SK-N-SH treated with all-trans-retinoic acid at 6 μM for 48 hours (cell line): ENCODE measurements around the gene ST6GALNAC3.

Source experiments
- ATAC-seq: fragments of 200-7000 bp; cut with Tn5 transposase; 3 replicates; pipeline ENCODE4 v1.9.1; 2020; ENCODE audit warnings: mild to moderate bottlenecking, moderate library complexity
- ARNTL ChIP-seq: fragments of 450-650 bp; formaldehyde crosslinking; IDR thresholded peaks from 2 replicates; pipeline ENCODE4 v1.5.0; 2020; ENCODE audit warnings: low read depth, mild to moderate bottlenecking, moderate library complexity, borderline replicate concordance
- BACH2 ChIP-seq: fragments of 250-450 bp; sonication (Bioruptor Pico); IDR thresholded peaks from 2 replicates; pipeline ENCODE4 v1.9.0; 2021; ENCODE audit warnings: mild to moderate bottlenecking, borderline replicate concordance
- CREB5 ChIP-seq: fragments of 250-450 bp; sonication (Bioruptor Pico); IDR thresholded peaks from 2 replicates; pipeline ENCODE4 v1.5.1; 2020; ENCODE audit warnings: low read depth, mild to moderate bottlenecking, moderate library complexity
- CSDC2 ChIP-seq: fragments of 250-450 bp; sonication (Bioruptor Pico); IDR thresholded peaks from 2 replicates; pipeline ENCODE4 v1.5.0; 2020; ENCODE audit warnings: mild to moderate bottlenecking, moderate library complexity
- CSRNP3 ChIP-seq: fragments of 250-450 bp; sonication (Bioruptor Pico); IDR thresholded peaks from 2 replicates; pipeline ENCODE4 v1.5.1; 2021; ENCODE audit warnings: mild to moderate bottlenecking, moderate library complexity
- ESRRG ChIP-seq: fragments of 250-450 bp; sonication (Bioruptor Pico); IDR thresholded peaks from 2 replicates; pipeline ENCODE4 v1.6.1; 2021; ENCODE audit warnings: mild to moderate bottlenecking
- ISL1 ChIP-seq: fragments of 250-450 bp; sonication (Bioruptor Pico); IDR thresholded peaks from 2 replicates; pipeline ENCODE4 v2.1.2; 2022; ENCODE audit warnings: mild to moderate bottlenecking, moderate library complexity
- OSR1 ChIP-seq: fragments of 250-450 bp; sonication (Bioruptor Pico); IDR thresholded peaks from 2 replicates; pipeline ENCODE4 v1.8.0; 2022; ENCODE audit warnings: moderate library complexity, mild to moderate bottlenecking, inconsistent platforms
- PATZ1 ChIP-seq: fragments of 250-450 bp; sonication (Bioruptor Pico); IDR thresholded peaks from 2 replicates; pipeline ENCODE4 v1.8.0; 2020; ENCODE audit warnings: mild to moderate bottlenecking, moderate library complexity, borderline replicate concordance
- PPARA ChIP-seq: fragments of 250-450 bp; sonication (Bioruptor Pico); IDR thresholded peaks from 2 replicates; pipeline ENCODE4 v1.5.0; 2020; ENCODE audit warnings: mild to moderate bottlenecking, borderline replicate concordance
- RARB ChIP-seq: fragments of 250-450 bp; sonication (Bioruptor Pico); IDR thresholded peaks from 2 replicates; pipeline ENCODE4 v1.8.0; 2021; ENCODE audit warnings: mild to moderate bottlenecking, moderate library complexity
- SNAI2 ChIP-seq: fragments of 250-450 bp; sonication (Bioruptor Pico); IDR thresholded peaks from 2 replicates; pipeline ENCODE4 v1.5.0; 2020; ENCODE audit warnings: mild to moderate bottlenecking, moderate library complexity
- TCF4 ChIP-seq: fragments of 250-450 bp; sonication (Bioruptor Pico); IDR thresholded peaks from 2 replicates; pipeline ENCODE4 v1.8.0; 2021; ENCODE audit warnings: mild to moderate bottlenecking, moderate library complexity, borderline replicate concordance
- TOX ChIP-seq: fragments of 250-450 bp; sonication (Bioruptor Pico); IDR thresholded peaks from 2 replicates; pipeline ENCODE4 v1.8.0; 2021; ENCODE audit warnings: mild to moderate bottlenecking, moderate library complexity, borderline replicate concordance
- TSHZ2 ChIP-seq: fragments of 250-450 bp; sonication (Bioruptor Pico); IDR thresholded peaks from 2 replicates; pipeline ENCODE4 v1.5.0; 2020; ENCODE audit warnings: mild to moderate bottlenecking, moderate library complexity
- ZC3H10 ChIP-seq: fragments of 250-450 bp; sonication (Bioruptor Pico); IDR thresholded peaks from 2 replicates; pipeline ENCODE4 v1.5.1; 2021; ENCODE audit warnings: mild to moderate bottlenecking, moderate library complexity
- ZFP3 ChIP-seq: fragments of 250-450 bp; sonication (Bioruptor Pico); IDR thresholded peaks from 2 replicates; pipeline ENCODE4 v1.5.0; 2020; ENCODE audit warnings: mild to moderate bottlenecking, moderate library complexity
- ZFP30 ChIP-seq: fragments of 450-650 bp; formaldehyde crosslinking; IDR thresholded peaks from 2 replicates; pipeline ENCODE4 v1.5.0; 2022; ENCODE audit warnings: mild to moderate bottlenecking, moderate library complexity
- ZNF565 ChIP-seq: fragments of 450-650 bp; formaldehyde crosslinking; conservative IDR thresholded peaks from 2 replicates; pipeline ENCODE4 v1.5.0; 2020; ENCODE audit warnings: low read depth, mild to moderate bottlenecking, moderate library complexity
- ZNF70 ChIP-seq: fragments of 450-650 bp; formaldehyde crosslinking; IDR thresholded peaks from 2 replicates; pipeline ENCODE4 v1.5.0; 2020; ENCODE audit warnings: mild to moderate bottlenecking, moderate library complexity
- ZNF8 ChIP-seq: fragments of 450-650 bp; formaldehyde crosslinking; IDR thresholded peaks from 2 replicates; pipeline ENCODE4 v1.5.0; 2020; ENCODE audit warnings: mild to moderate bottlenecking, moderate library complexity

The ST6GALNAC3 gene

GRCh38 chr1:76313304-76313703, 238.8 kb downstream of the ST6GALNAC3 start:
- TF ChIP-seq CSRNP3 (CRISPR knock-in tag) = no peak
- peak; percentile 94 for TF ChIP-seq ZFP3 (CRISPR knock-in tag)
- TF ChIP-seq SNAI2 (CRISPR knock-in tag) = no peak
- TF ChIP-seq PATZ1 = no peak
- ATAC-seq = no peak

GRCh38 chr1:76314730-76315129, 240.2 kb downstream of the ST6GALNAC3 start:
- peak; percentile 97 for ATAC-seq
- TF ChIP-seq ISL1 = peak; percentile 59
- TF ChIP-seq ZC3H10 (CRISPR knock-in tag) = no peak
- no peak; the same call in 1 of the 2 replicates for TF ChIP-seq CSDC2 (CRISPR knock-in tag)
- no peak for TF ChIP-seq RARB (CRISPR knock-in tag)
- TF ChIP-seq TCF4 (CRISPR knock-in tag) = no peak

GRCh38 chr1:76317299-76317900, 242.9 kb downstream of the ST6GALNAC3 start:
- TF ChIP-seq CSDC2 (CRISPR knock-in tag) (no peak), PATZ1 (no peak), ISL1 (no peak), TSHZ2 (CRISPR knock-in tag) (no peak), TCF4 (CRISPR knock-in tag) (no peak), PPARA (CRISPR knock-in tag) (no peak), SNAI2 (CRISPR knock-in tag) (no peak), ARNTL (no peak), CSRNP3 (CRISPR knock-in tag) (no peak), RARB (CRISPR knock-in tag) (no peak), ZNF565 (CRISPR knock-in tag) (no peak), ZNF8 (no peak), ZFP3 (CRISPR knock-in tag) (no peak), TOX (CRISPR knock-in tag) (no peak), ESRRG (no peak), ZC3H10 (CRISPR knock-in tag) (no peak), ZNF70 (CRISPR knock-in tag) (no peak), OSR1 (CRISPR knock-in tag) (no peak)

GRCh38 chr1:76330991-76331603, 256.6 kb downstream of the ST6GALNAC3 start:
- TF ChIP-seq ZFP30 (CRISPR knock-in tag) (no peak), ZNF8 (no peak), TCF4 (CRISPR knock-in tag) (no peak), CSDC2 (CRISPR knock-in tag) (no peak), PATZ1 (no peak), CREB5 (CRISPR knock-in tag) (no peak), SNAI2 (CRISPR knock-in tag) (no peak), TOX (CRISPR knock-in tag) (no peak), ZNF70 (CRISPR knock-in tag) (no peak), BACH2 (CRISPR knock-in tag) (no peak)
- TF ChIP-seq, all 23 proteins: peak for 0
- peak; percentile 90 for ATAC-seq

More at GRCh38 chr1:76317299-76317900, 242.9 kb downstream of the ST6GALNAC3 start:
- ATAC-seq = no peak
